ENCODE data around the gene PSMC5. TPM values are rescaled to one million over a fixed set of nuclear protein-coding genes. Genes with fewer than 3 reads are reported as not detected.

The PSMC5 gene
- total and polyA plus RNA-seq, 9 of the 15 experiments (the other 6 are each of a cell fraction or from before 2014, with no cell fraction given), result 89.2 to 393 (median 161) TPM

- ATAC-seq (no peak), DNase-seq (ENCODE audit: extremely low read depth in 1 of 4, low spot score in 3 of 4) (no peak), FAIRE-seq (no peak)
- in situ Hi-C loops (cut with MboI) (no loop called here), intact Hi-C loops (cut with micrococcal nuclease) (no loop called here)
- H3K9me1 ChIP-seq (ENCODE audit: control insufficient read depth, insufficient read depth, low read length), result no peaks in the 10 kb centered on the region
- H4K20me1 ChIP-seq (replicated peaks; ENCODE audit: control insufficient read depth, insufficient read depth, low read length), result peaks cover 6% of the 10 kb centered on the region; the same call in 1 of the 2 replicates
- H3K4me1 ChIP-seq (replicated peaks in 1 of 2; ENCODE audit: control insufficient read depth in 2 of 2, insufficient read depth in 2 of 2, low read length in 2 of 2), result no peaks in the 10 kb centered on the region; a peak in 2 of 5 replicates
- 78% methylated on average over 6 of the region's 6 CpGs for WGBS (ENCODE audit: insufficient coverage, low coverage, missing lambda C conversion rate)
- no peak overlapping the region for H3K4me2 ChIP-seq (ENCODE audit: insufficient read depth, low read length)
- no peaks in the 10 kb centered on the region for H3K27me3 ChIP-seq (ENCODE audit: control insufficient read depth in 2 of 2, insufficient read depth in 2 of 2, low read length in 2 of 2)
- no TSS peak for BruUV-seq (replicated peaks)
- no peaks in the 10 kb centered on the region for H3K79me2 ChIP-seq (ENCODE audit: control insufficient read depth, insufficient read depth, low read length)
- H3K9ac ChIP-seq (ENCODE audit: insufficient read depth in 1 of 2, low read depth in 2 of 2, low read length in 2 of 2), result no peak overlapping the region
- CTCF ChIA-PET (ENCODE audit: low intra/inter-chr PET ratio), result no interaction called here
- no peak for TF ChIP-seq XRCC5 (IDR thresholded peaks at IDR 0.05; ENCODE audit: low read depth, low read length)
- TF ChIP-seq ZFP1 (CRISPR knock-in tag; IDR thresholded peaks at IDR 0.05), result no peak
- no peak for TF ChIP-seq TOE1 (IDR thresholded peaks at IDR 0.05; ENCODE audit: borderline replicate concordance)
- TF ChIP-seq TOE1 (CRISPR knock-in tag; IDR thresholded peaks at IDR 0.05; ENCODE audit: borderline replicate concordance, low read depth), result no peak
- no peak for TF ChIP-seq RBM34 (IDR thresholded peaks at IDR 0.05; ENCODE audit: borderline replicate concordance, insufficient read depth, low read length)
- TF ChIP-seq SNRNP70 (optimal IDR thresholded peaks at IDR 0.05; ENCODE audit: low read depth, low read length), result no peak
- TF ChIP-seq L3MBTL2 (IDR thresholded peaks at IDR 0.05), result no peak
- H3K36me3 ChIP-seq (ENCODE audit: control insufficient read depth, insufficient read depth, low read length), result peaks cover 99% of the 10 kb centered on the region
- POLR2A ChIA-PET, result interaction anchor here (0.8 to 3.9 kb wide), 4 partner anchors 8 to 48 kb away, joined by 3 to 15 read pairs (median 4); partner anchors contain the start of genes FTSJ3 and PSMC5
- H3K4me3 ChIP-seq, result no peak overlapping the region
- H3K27ac ChIP-seq (ENCODE audit: extremely low read depth, low read depth, low read length), result no peak overlapping the region
- H2AFZ ChIP-seq (ENCODE audit: low read depth, low read length), result no peak overlapping the region
- H3K9me3 ChIP-seq (replicated peaks; ENCODE audit: control insufficient read depth, insufficient read depth, low read depth, low read length), result no peaks in the 10 kb centered on the region
Measured at GRCh38 chr17:63819131-63819530, 8.1 kb upstream of the PSMC5 start.

All from K562 (cell line).